GM23248 (cell line): ENCODE data around the gene PRIMPOL.
"Not testable (repeated sequence)": the region's sequence is repeated elsewhere in the genome, so short reads cannot be mapped to it uniquely, and the experiment has no call there.

ENCODE experiments used
- EZH2 ChIP-seq: fragments of 200-600 bp; sonication (generic); IDR thresholded peaks from 2 replicates; pipeline ENCODE4 v1.6.1; 2018; ENCODE audit warnings: antibody characterized with exemption, mild to moderate bottlenecking; ENCODE audit not compliant: insufficient read depth, poor library complexity, severe bottlenecking
- EZH2phosphoT487 ChIP-seq: fragments of 200-600 bp; sonication (generic); IDR thresholded peaks from 2 replicates; pipeline ENCODE4 v1.6.1; 2018; ENCODE audit warnings: antibody characterized with exemption, moderate library complexity, mild to moderate bottlenecking, low read depth; ENCODE audit not compliant: insufficient read depth

- TF ChIP-seq EZH2, EZH2phosphoT487: not testable (repeated sequence)
Measured at GRCh38 chr4:184625783-184626596, 23.5 kb upstream of the PRIMPOL start.
